H9 (cell line): ENCODE data around the gene MAPKAPK3. TPM values are rescaled to one million over a fixed set of nuclear protein-coding genes. Genes with fewer than 3 reads are reported as not detected.
A peak's percentile ranks its signal among the peaks of the same experiment; 100 is the strongest.

Experiments
- DNase-seq: peaks from one replicate; pipeline ENCODE4 v3.0.0-alpha.2; 2017
- H2AFZ ChIP-seq: one replicate; pipeline ENCODE4 v1.6.1; 2013; ENCODE audit warnings: mild to moderate bottlenecking, low read length, control low read depth, moderate library complexity
- H2AK5ac ChIP-seq: 2 replicates; pipeline ENCODE4 v1.6.1; 2013; ENCODE audit warnings: low read length, control low read depth, mixed read lengths; ENCODE audit not compliant: insufficient read length
- H2BK120ac ChIP-seq: one replicate; pipeline ENCODE4 v1.6.1; 2013; ENCODE audit warnings: low read depth, mild to moderate bottlenecking, low read length, control low read depth, inconsistent platforms; ENCODE audit not compliant: poor library complexity, severe bottlenecking
- H2BK12ac ChIP-seq: 2 replicates; pipeline ENCODE4 v1.6.1; 2013; ENCODE audit warnings: low read length, control low read depth, mixed read lengths, low read depth; ENCODE audit not compliant: insufficient read length
- H2BK15ac ChIP-seq: 2 replicates; pipeline ENCODE4 v1.6.1; 2013; ENCODE audit warnings: low read depth, low read length, control low read depth
- H2BK20ac ChIP-seq: one replicate; pipeline ENCODE4 v1.6.1; 2013; ENCODE audit warnings: low read depth, mild to moderate bottlenecking, low read length, control low read depth, inconsistent platforms; ENCODE audit not compliant: poor library complexity, severe bottlenecking
- H2BK5ac ChIP-seq: 2 replicates; pipeline ENCODE4 v1.6.1; 2013; ENCODE audit warnings: low read length, control low read depth, mixed read lengths; ENCODE audit not compliant: insufficient read length
- H3K14ac ChIP-seq: 2 replicates; pipeline ENCODE4 v1.6.1; 2013; ENCODE audit warnings: low read length, control low read depth; ENCODE audit not compliant: insufficient read depth
- H3K18ac ChIP-seq: 2 replicates; pipeline ENCODE4 v1.6.1; 2013; ENCODE audit warnings: low read depth, mild to moderate bottlenecking, mixed read lengths, low read length, control low read depth; ENCODE audit not compliant: insufficient read length
- H3K23ac ChIP-seq: 2 replicates; pipeline ENCODE4 v1.6.1; 2013; ENCODE audit warnings: low read length, control low read depth, mixed read lengths, low read depth; ENCODE audit not compliant: insufficient read length
- H3K23me2 ChIP-seq: 2 replicates; pipeline ENCODE4 v1.6.1; 2013; ENCODE audit warnings: low read depth, mild to moderate bottlenecking, mixed read lengths, low read length, control low read depth; ENCODE audit not compliant: insufficient read length, poor library complexity, severe bottlenecking
- H3K27ac ChIP-seq: 2 replicates; pipeline ENCODE4 v1.5.1; 2013; ENCODE audit warnings: low read length, control low read depth, mixed read lengths, low read depth; ENCODE audit not compliant: insufficient read length
- H3K27me3 ChIP-seq: 2 replicates; pipeline ENCODE4 v1.6.1; 2013; ENCODE audit warnings: low read length, control low read depth, inconsistent platforms; ENCODE audit not compliant: insufficient read depth
- H3K4ac ChIP-seq: 2 replicates; pipeline ENCODE4 v1.6.1; 2013; ENCODE audit warnings: low read depth, mild to moderate bottlenecking, control low read depth, inconsistent platforms, low read length, moderate library complexity
- H3K4me1 ChIP-seq: 2 replicates; pipeline ENCODE4 v1.6.1; 2013; ENCODE audit warnings: low read length, control low read depth, inconsistent platforms; ENCODE audit not compliant: insufficient read depth
- H3K4me2 ChIP-seq: 2 replicates; pipeline ENCODE4 v1.6.1; 2013; ENCODE audit warnings: low read length, control low read depth, mixed read lengths; ENCODE audit not compliant: insufficient read length, insufficient read depth
- H3K56ac ChIP-seq: 2 replicates; pipeline ENCODE4 v1.6.1; 2013; ENCODE audit warnings: low read depth, mild to moderate bottlenecking, mixed read lengths, low read length, control low read depth; ENCODE audit not compliant: insufficient read length
- H3K79me1 ChIP-seq: 2 replicates; pipeline ENCODE4 v1.6.1; 2013; ENCODE audit warnings: low read depth, mild to moderate bottlenecking, moderate library complexity, low read length, control low read depth, inconsistent platforms; ENCODE audit not compliant: insufficient read depth, poor library complexity, severe bottlenecking
- H3K79me2 ChIP-seq: 2 replicates; pipeline ENCODE4 v1.6.1; 2013; ENCODE audit warnings: low read length, control low read depth, inconsistent platforms; ENCODE audit not compliant: insufficient read depth
- H3K9ac ChIP-seq: 2 replicates; pipeline ENCODE4 v1.6.1; 2013; ENCODE audit warnings: low read length, control low read depth, mixed read lengths; ENCODE audit not compliant: insufficient read length; ENCODE audit errors: extremely low read depth
- H3K9me3 ChIP-seq: one replicate; pipeline ENCODE4 v1.6.1; 2013; ENCODE audit warnings: low read depth, low read length, inconsistent platforms; ENCODE audit not compliant: control insufficient read depth
- H3T11ph ChIP-seq: one replicate; pipeline ENCODE4 v1.6.1; 2013; ENCODE audit warnings: mild to moderate bottlenecking, low read length, control low read depth, inconsistent platforms
- H4K20me1 ChIP-seq: one replicate; pipeline ENCODE4 v1.6.1; 2013; ENCODE audit not compliant: control insufficient read depth, insufficient read length, insufficient read depth
- H4K5ac ChIP-seq: 2 replicates; pipeline ENCODE4 v1.6.1; 2013; ENCODE audit warnings: low read depth, mild to moderate bottlenecking, mixed read lengths, low read length, control low read depth; ENCODE audit not compliant: insufficient read length
- H4K8ac ChIP-seq: replicated peaks from 2 replicates; pipeline ENCODE4 v1.6.1; 2013; ENCODE audit warnings: low read length, control low read depth, mixed read lengths, low read depth; ENCODE audit not compliant: insufficient read length
- H4K91ac ChIP-seq: 2 replicates; pipeline ENCODE4 v1.6.1; 2013; ENCODE audit warnings: low read depth, mild to moderate bottlenecking, moderate library complexity, mixed read lengths, low read length, control low read depth; ENCODE audit not compliant: insufficient read length
- H3K27ac Mint-ChIP-seq, 3 experiments: 2 replicates in 2 of 3; 3 replicates in 1 of 3; pipeline ENCODE4 v1.8.0; 2020 to 2021; ENCODE audit warnings: mixed read lengths in 3 of 3, mild to moderate bottlenecking in 1 of 3, moderate library complexity in 1 of 3
- H3K27me3 Mint-ChIP-seq: 2 replicates; pipeline ENCODE4 v1.8.0; 2021; ENCODE audit warnings: low read depth, mild to moderate bottlenecking, moderate library complexity, mixed read lengths
- H3K36me3 Mint-ChIP-seq, 3 experiments: 2 replicates in 2 of 3; 3 replicates in 1 of 3; pipeline ENCODE4 v1.8.0; 2020 to 2021; ENCODE audit warnings: low read depth in 3 of 3, mixed read lengths in 3 of 3; ENCODE audit not compliant: insufficient read depth in 1 of 3
- H3K4me1 Mint-ChIP-seq, 2 experiments: 2 replicates each; pipeline ENCODE4 v1.8.0; 2020; ENCODE audit warnings: mixed read lengths in 2 of 2
- H3K4me3 Mint-ChIP-seq, 2 experiments: 2 replicates in 1 of 2; 3 replicates in 1 of 2; pipeline ENCODE4 v1.8.0; 2020 to 2021; ENCODE audit warnings: mild to moderate bottlenecking in 2 of 2, mixed read lengths in 2 of 2, moderate library complexity in 1 of 2
- H3K9me3 Mint-ChIP-seq, 2 experiments: 2 replicates in 1 of 2; 3 replicates in 1 of 2; pipeline ENCODE4 v1.8.0; 2020; ENCODE audit warnings: mild to moderate bottlenecking in 2 of 2, mixed read lengths in 2 of 2, moderate library complexity in 1 of 2
- CTCF ChIP-seq: fragments of 200-600 bp; sonication (generic); conservative IDR thresholded peaks from 3 replicates; pipeline ENCODE4 v1.8.0; 2021; ENCODE audit warnings: antibody characterized with exemption, mild to moderate bottlenecking
- WGBS: extraction: QIAGEN DNeasy Blood & Tissue Kit; methylation state at CpG from one replicate; pipeline ENCODE4 v1.1.7; 2013; ENCODE audit warnings: missing lambda C conversion rate, low lambda C conversion rate, mixed read lengths; ENCODE audit not compliant: insufficient read length; ENCODE audit errors: extremely low coverage; 5-methylcytosine and 5-hydroxymethylcytosine counted together
- total RNA-seq: library from RNA; stranded (reverse); gene quantifications from 2 replicates; pipeline ENCODE4 v1.2.1, GENCODE V29; 2021

The MAPKAPK3 gene
- total RNA-seq, 1 experiment from 2014 or later, result 57.9 TPM

- no peak within 1 kb of the TSS for H2BK12ac ChIP-seq
- H3K23me2 ChIP-seq, result peaks cover 10% of the 10 kb centered on the region
- H3K9ac ChIP-seq, result peak within 1 kb of the TSS; percentile 48
- no peak within 1 kb of the TSS for H3K18ac ChIP-seq
- H3K4me1 ChIP-seq, result no peaks in the 10 kb centered on the region; the same call in 1 of the 2 replicates
- H3K4me1 Mint-ChIP-seq, result peaks cover 7 to 18% of the 10 kb centered on the region in 2 experiments
- H3T11ph ChIP-seq, result no peak within 1 kb of the TSS
- H2AFZ ChIP-seq, result no peak within 1 kb of the TSS
- H2BK120ac ChIP-seq, result no peak within 1 kb of the TSS
- peaks cover 3% of the 10 kb centered on the region; the same call in 1 of the 2 replicates for H3K27me3 ChIP-seq
- no peak within 1 kb of the TSS for H3K27ac ChIP-seq
- H3K4me3 Mint-ChIP-seq, result peak within 1 kb of the TSS; percentile 97 to 99
- no peak within 1 kb of the TSS for H3K56ac ChIP-seq
- H4K91ac ChIP-seq, result no peak within 1 kb of the TSS
- no peak within 1 kb of the TSS for H3K4ac ChIP-seq
- peak; percentile 93 for DNase-seq
- H2AK5ac ChIP-seq, result no peak within 1 kb of the TSS
- no peaks in the 10 kb centered on the region for H4K20me1 ChIP-seq
- peaks cover 13% of the 10 kb centered on the region for H3K27me3 Mint-ChIP-seq
- H3K27ac Mint-ChIP-seq, result peak within 1 kb of the TSS in 2 of 3 experiments; percentile 77 to 90; a peak in 4 of 7 replicates
- H3K79me1 ChIP-seq, result no peaks in the 10 kb centered on the region
- no peak within 1 kb of the TSS for H3K23ac ChIP-seq
- no CpG with 5 or more reads among the region's 53 CpGs for WGBS
- no peak within 1 kb of the TSS for H2BK20ac ChIP-seq
- peak within 1 kb of the TSS; percentile 79 for H3K4me2 ChIP-seq
- H3K36me3 Mint-ChIP-seq, result peaks cover 0 to 10% (median 1%) of the 10 kb centered on the region in 3 experiments; a peak in 3 of 7 replicates
- TF ChIP-seq CTCF, result no peak
- H4K5ac ChIP-seq, result no peak within 1 kb of the TSS
- no peaks in the 10 kb centered on the region for H3K9me3 Mint-ChIP-seq
- H4K8ac ChIP-seq, result no peak within 1 kb of the TSS
- H3K79me2 ChIP-seq, result no peaks in the 10 kb centered on the region
- H2BK5ac ChIP-seq, result no peak within 1 kb of the TSS
- H2BK15ac ChIP-seq, result no peak within 1 kb of the TSS
- no peaks in the 10 kb centered on the region for H3K9me3 ChIP-seq
- H3K14ac ChIP-seq, result no peak within 1 kb of the TSS
Observed at GRCh38 chr3:50567386-50568167, 49.4 kb upstream of the MAPKAPK3 start, which contains the start of gene C3orf18. Gene C3orf18 (minus strand): TSS chr3:50567747. CDS start chr3:50565699, 2,048 bp downstream.
